Astrocyte of the cerebellum (primary cell): Measurements from ENCODE around the gene WAS.

Experiments
- DNase-seq: peaks from one replicate; pipeline ENCODE4 v3.0.0-alpha.2; 2011; ENCODE audit warnings: low read depth
- H3K4me3 ChIP-seq: 2 replicates; pipeline ENCODE4 v1.5.1; 2011; ENCODE audit warnings: mild to moderate bottlenecking, low read depth, low read length, moderate library complexity
- in situ Hi-C: cut with HindIII; loops from 2 replicates; pipeline ENCODE4 v1.10.0; 2017; ENCODE audit warnings: low sequenced_read_pairs
- TF ChIP-seq, protein P1 (sequence below): IDR thresholded peaks from 2 replicates; pipeline ENCODE4 v1.5.1; 2012; ENCODE audit warnings: low read length, low read depth, moderate library complexity, mild to moderate bottlenecking; ENCODE audit errors: missing control alignments

The WAS gene

DNA sequence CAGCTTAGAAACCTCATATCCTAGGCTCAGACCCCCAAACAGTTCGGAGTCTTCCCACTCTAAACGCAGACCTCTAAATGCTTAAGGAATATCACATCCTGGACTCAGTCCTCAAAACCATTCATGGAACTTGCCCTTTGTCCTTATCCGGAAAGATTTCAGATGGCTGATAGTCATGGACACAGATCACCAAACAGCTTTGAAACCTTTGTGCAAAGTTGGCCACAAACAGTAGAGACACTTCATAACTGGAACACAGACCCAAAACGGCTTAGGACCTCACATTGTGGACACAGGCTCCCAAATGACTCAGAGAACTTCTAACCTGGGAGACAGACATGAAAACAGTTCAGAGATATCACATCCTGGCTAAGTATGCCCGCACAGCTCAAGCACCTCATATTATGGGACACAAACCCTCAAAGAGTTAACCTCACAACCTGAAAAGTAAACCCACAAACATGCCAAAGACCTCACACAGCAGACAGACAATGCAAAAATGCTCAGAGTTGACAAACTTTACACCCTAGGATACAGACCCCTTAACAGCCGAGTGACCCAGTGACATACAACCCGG lies 28.4 kb downstream of the WAS start:
- H3K4me3 ChIP-seq, result no peak overlapping the region
- in situ Hi-C loops, result no loop called here
- TF ChIP-seq, protein P1, sequence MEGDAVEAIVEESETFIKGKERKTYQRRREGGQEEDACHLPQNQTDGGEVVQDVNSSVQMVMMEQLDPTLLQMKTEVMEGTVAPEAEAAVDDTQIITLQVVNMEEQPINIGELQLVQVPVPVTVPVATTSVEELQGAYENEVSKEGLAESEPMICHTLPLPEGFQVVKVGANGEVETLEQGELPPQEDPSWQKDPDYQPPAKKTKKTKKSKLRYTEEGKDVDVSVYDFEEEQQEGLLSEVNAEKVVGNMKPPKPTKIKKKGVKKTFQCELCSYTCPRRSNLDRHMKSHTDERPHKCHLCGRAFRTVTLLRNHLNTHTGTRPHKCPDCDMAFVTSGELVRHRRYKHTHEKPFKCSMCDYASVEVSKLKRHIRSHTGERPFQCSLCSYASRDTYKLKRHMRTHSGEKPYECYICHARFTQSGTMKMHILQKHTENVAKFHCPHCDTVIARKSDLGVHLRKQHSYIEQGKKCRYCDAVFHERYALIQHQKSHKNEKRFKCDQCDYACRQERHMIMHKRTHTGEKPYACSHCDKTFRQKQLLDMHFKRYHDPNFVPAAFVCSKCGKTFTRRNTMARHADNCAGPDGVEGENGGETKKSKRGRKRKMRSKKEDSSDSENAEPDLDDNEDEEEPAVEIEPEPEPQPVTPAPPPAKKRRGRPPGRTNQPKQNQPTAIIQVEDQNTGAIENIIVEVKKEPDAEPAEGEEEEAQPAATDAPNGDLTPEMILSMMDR, result no peak
- no peak for DNase-seq

DNA sequence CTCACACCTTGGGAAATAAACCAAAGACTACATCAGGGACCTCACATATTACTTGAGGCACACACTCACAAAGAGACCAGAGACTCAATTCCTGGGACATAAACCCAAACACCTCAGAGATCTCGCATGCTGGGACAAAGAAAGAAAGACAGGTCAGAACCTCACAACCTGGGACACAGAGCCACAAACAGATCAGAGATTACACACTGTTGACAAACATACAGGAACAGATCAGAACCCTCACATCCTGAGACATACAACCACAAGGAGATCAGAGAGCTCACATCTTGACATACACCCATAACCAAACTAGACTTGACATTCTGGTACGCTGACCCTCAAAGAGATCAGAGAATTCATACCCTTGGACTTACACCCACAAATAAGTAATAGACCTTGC lies 30.2 kb downstream of the WAS start:
- in situ Hi-C loops, result no loop called here
- H3K4me3 ChIP-seq, result no peak overlapping the region
- TF ChIP-seq, protein P1, result no peak
- no peak for DNase-seq

DNA sequence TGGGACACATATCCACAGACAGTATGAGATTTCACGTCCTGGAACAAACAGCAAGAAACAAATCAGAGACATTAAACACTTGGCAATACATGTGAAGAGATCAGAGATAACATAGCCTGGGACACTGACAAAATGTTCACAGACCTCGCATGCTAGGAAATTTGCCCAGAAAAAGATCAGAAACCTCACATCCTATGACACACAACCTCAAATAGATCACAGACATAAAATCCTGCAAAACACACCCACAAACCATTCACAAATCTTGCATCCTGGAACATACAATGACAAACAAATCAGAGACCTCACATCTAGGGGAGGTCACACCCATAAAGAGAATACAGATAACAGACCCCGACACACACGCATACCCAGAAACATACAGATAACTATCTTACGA lies 31.0 kb downstream of the WAS start:
- H3K4me3 ChIP-seq, result no peak overlapping the region
- in situ Hi-C loops, result no loop called here
- DNase-seq, result no peak
- TF ChIP-seq, protein P1, result no peak

DNA sequence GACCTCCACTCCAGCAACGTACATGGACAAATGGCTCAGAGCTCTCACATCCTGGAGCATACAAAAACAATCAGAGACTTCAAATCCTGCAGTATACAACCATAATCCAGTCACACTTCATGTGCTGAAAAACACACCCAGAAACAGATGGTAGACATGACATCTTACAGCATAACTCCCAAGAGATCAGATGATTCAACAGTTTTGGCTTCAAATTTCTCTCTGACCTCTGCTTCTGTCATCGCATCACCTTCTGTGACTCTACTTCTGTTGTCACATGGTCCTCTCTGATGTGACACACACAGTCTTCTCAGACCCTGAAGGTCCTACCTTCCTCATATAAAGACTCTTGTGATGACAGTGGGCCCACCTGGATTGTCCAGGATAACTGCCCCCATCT lies 31.5 kb downstream of the WAS start:
- TF ChIP-seq, protein P1, result no peak
- no peak for DNase-seq

DNA sequence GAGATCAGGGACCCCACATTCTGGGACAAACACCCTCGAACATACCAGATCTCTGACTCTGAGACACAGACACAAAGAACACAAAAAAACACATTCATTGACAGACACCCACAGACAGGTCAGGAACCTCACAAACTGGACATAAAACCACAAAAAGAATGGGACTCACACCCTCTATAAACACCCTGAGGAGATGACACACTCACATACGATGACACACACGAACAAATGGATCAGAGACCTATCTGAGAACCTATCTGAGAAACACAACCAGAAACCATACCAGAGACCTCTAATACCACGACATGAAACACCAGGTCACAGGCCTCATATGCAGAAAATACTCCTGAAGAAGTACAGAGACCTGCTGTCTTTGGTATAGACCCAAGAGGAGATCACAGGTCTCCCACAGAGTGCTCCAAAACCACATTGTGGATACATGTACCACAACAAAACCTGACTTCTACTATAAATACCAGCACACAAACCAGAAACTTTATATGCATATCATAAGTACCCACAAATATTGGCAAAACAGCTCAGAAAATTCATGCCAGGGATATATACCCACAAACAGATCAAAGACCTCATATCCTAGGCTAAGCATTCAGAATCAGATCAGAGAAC lies 32.4 kb downstream of the WAS start:
- TF ChIP-seq, protein P1, result no peak
- no peak overlapping the region for H3K4me3 ChIP-seq
- in situ Hi-C loops, result no loop called here
- DNase-seq, result peak; percentile 35

More for the DNA sequence above, 31.5 kb downstream of the WAS start:
- H3K4me3 ChIP-seq, result no peak overlapping the region
- in situ Hi-C loops, result no loop called here

DNA sequence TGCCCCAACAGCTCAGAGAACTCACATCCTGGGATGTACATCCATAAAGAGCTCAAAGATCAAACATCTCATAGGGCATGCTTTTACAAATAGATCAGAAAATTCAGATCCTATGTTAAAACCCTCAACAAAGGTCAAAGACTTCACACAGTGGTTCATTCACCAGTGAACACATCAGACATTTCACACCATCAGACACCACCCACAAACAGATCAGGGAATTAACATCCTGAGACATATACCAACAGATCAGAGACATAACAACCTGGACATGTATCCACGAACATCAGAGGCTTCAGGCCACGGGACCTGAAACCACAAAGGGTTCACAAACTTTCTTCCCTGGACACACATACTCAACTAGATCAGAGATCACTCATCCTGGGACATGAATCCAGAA lies 36.4 kb downstream of the WAS start:
- no peak overlapping the region for H3K4me3 ChIP-seq
- in situ Hi-C loops, result no loop called here
- TF ChIP-seq, protein P1, result no peak
- DNase-seq, result no peak
